GM21825 (cell line): ENCODE data around the gene PYGL.
"Not testable (repeated sequence)": the region's sequence is repeated elsewhere in the genome, so short reads cannot be mapped to it uniquely, and the experiment has no call there.

Experiments
- ATAC-seq: cut with Tn5 transposase; IDR thresholded peaks from one replicate; pipeline ENCODE4 v1.9.1; 2021; ENCODE audit warnings: mild to moderate bottlenecking, moderate library complexity; ENCODE audit not compliant: unreplicated experiment

The PYGL gene

DNA sequence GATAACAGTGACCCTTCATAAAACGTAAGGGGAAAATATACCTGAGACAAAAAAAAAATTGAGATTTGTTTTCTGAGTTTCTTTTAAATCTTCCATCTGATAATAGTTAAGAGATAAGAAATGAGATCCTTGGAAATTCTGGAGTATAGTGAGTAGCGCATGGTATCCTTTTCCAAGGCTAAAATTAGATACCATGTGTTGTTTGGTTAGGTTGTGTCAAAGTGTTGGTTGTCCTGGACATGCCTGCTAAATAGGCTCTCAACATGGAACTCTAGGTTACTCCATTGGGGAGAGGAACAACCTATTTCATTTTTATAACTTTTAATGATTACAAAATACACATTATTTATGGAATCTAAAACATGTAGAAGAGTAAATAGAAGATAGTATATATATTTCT, 14.8 kb downstream of the PYGL start:
- no peak for ATAC-seq

GRCh38 chr14:50928002-50928635, 16.2 kb downstream of the PYGL start:
- ATAC-seq: no peak

DNA sequence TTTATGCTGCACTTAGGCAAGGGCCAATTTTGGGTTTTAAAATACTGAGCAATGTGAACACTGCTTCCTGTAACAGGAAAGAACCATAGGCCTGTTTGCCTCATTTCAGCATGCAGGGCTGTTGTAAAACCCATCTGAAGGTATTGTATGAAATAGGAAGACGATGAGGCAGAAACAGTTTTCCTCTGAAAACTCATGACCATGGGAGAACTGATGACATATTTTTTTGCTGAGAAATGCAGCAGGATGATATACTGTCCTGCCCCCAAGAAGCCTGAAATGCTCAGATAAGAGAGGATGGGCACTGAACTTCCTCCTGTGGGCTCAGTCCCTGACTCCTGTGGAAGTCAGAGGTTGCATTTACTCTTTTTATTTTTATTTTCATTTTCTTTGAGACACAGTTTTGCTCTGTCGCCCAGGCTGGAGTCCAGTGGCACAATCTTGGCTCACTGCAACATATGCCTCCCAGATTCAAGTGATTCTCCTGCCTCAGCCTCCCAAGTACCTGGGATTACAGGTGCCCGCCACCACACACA, 17.4 kb downstream of the PYGL start:
- ATAC-seq: no peak

DNA sequence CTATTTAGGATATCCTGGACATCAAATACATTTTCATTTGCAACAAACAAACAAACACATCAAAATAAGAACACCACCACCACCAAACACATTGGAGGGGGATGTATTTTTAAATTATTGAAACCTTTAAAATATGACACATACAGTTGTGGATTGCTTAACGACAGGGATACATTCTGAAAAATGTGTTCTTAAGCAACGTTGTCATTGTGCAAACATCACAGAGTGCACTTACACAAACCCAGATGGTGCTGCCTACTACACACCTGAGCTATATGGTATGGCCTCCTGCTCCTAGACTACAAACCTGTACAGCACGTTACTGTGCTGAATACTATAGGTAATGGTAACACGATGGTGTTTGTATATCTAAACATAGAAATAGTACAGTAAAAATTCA, 19.4 kb downstream of the PYGL start:
- no peak for ATAC-seq

- no peak for ATAC-seq
Measured at GRCh38 chr14:50924236-50924635, 20.0 kb downstream of the PYGL start.

DNA sequence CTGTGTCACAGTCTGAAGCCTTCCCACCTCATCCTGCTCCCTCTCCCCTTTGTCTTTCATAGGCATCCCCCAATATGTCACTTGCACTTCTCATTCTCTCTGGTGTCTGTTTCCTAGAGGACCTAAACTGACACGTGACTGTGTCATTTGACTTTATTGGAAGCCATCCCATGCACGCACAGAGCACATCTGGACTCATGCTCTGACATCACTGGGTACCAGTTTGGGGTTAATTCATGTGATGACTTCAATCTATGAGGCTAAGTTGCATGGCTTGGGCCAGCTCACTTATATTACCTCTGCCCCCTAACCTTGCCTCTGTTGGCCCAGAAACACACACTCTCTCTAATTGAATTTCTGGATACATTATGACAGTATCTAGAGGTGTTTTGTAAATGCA, 21.5 kb downstream of the PYGL start:
- ATAC-seq: no peak

GRCh38 chr14:50920482-50921230, 23.6 kb downstream of the PYGL start:
- no peak for ATAC-seq

- ATAC-seq: not testable (repeated sequence)
Measured at GRCh38 chr14:50919524-50919923, 24.8 kb downstream of the PYGL start.

DNA sequence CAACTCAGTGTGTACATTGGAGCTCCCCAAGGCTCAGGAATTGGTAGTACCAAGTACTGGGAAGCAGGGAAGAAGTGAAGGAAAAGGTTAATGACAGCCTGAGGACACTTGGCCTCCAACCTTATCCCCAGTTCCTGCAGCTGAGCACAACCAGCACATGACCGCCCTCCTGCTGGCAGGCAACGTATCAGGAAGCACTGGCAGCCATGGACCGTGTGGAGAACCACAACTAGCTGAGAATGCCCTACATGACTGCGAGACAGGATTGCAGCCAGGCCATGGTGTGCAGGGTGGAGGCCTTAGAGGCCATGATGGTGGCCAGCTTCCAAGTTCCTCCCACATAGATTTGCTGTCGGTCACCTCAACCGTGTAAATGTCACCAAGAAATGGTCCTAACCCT, 26.8 kb downstream of the PYGL start:
- ATAC-seq: no peak

GRCh38 chr14:50910495-50911420, 33.5 kb downstream of the PYGL start:
- no peak for ATAC-seq

- ATAC-seq: no peak
Measured at GRCh38 chr14:50906326-50907065, 37.8 kb downstream of the PYGL start.

DNA sequence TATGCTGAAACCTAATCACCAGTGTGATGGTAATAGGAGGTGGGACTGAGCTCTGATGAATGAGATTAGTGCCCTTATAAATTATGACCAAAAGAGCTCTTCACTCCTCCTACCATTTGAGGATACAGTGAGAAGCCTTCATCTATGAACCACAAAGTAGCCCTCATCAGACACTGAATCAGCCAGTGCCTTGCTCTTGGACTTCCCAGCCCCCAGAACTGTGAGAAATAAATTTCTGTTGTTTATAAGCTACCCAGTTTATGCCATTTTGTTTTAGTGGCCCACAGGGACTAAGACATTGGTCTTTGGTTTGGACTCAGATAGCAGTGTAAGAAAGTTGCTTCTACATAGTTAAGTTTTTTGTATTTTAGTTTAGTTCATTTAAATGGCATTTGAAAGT, 39.6 kb downstream of the PYGL start:
- ATAC-seq: no peak

GRCh38 chr14:50901361-50901760, 42.9 kb downstream of the PYGL start:
- ATAC-seq: no peak

DNA sequence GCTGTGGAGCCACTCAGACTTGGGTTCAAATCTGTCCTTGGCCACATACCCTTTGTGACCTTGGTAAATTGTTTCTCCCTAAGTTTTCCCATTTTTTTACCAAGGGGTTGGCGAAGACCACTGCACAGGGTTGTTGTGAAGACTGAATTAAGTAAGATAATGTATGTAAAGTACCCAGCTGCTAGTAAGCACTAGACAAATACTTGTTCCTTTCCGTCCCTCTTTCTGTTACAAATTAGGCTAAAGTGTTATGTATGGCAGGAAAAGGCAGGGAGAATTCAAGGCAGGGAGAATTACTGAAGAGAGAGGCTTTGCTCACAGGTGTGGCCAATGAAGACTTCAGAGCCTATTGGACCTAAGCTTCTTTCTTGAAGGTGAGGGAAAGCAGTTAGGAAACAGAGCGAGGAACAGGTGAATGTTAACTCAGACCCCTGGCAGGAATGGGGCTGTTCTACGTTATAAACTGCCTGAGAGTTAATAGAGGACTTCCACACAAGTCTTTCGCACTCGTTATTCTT, 46.6 kb downstream of the PYGL start:
- ATAC-seq: no peak

- not testable (repeated sequence) for ATAC-seq
Measured at GRCh38 chr14:50897005-50897404, 47.3 kb downstream of the PYGL start.

DNA sequence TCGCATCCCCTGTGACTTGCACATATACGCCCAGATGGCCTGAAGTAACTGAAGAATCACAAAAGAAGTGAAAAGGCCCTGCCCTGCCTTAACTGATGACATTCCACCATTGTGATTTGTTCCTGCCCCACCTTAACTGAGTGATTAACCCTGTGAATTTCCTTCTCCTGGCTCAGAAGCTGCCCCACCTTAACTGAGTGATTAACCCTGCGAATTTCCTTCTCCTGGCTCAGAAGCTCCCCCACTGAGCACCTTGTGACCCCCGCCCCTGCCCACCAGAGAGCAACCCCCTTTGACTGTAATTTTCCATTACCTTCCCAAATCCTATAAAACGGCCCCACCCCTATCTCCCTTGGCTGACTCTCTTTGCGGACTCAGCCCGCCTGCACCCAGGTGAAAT, 47.9 kb downstream of the PYGL start:
- ATAC-seq: not testable (repeated sequence)

- no peak for ATAC-seq
Measured at GRCh38 chr14:50892255-50892654, 52.0 kb downstream of the PYGL start.

GRCh38 chr14:50887476-50887875, 56.8 kb downstream of the PYGL start:
- no peak for ATAC-seq

DNA sequence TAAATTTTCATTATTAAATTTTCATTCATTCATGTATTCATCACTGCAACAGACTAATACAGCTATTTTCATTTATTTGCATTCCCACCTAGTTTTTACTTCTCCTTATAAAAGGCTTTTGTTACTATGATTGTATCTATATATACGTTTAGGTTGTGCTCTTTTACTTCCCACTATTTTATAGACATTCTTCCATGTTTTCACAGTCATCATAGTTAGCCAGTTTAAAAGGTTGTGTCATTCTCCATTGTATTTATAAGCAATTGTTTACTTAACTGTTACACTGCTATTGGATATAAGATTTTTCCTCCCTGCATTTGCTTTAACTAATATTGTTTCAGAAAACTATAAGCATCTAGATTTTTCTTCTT, 60.5 kb downstream of the PYGL start:
- no peak for ATAC-seq
